HEK293 (cell line): ENCODE results near the gene NSL1.

Experiments used
- HOXD13 ChIP-seq: sonication (generic); formaldehyde crosslinking; IDR thresholded peaks from 2 replicates; pipeline ENCODE4 v1.8.0; 2022; ENCODE audit warnings: missing genetic modification reagents, borderline replicate concordance
- MEIS1 ChIP-seq: sonication (generic); formaldehyde crosslinking; IDR thresholded peaks from 2 replicates; pipeline ENCODE4 v1.8.1; 2022; ENCODE audit warnings: missing genetic modification reagents, mild to moderate bottlenecking, borderline replicate concordance
- PRDM1 ChIP-seq: fragments of 450-650 bp; formaldehyde crosslinking; IDR thresholded peaks from 2 replicates; pipeline ENCODE4; 2016; ENCODE audit warnings: missing biosample characterization, missing genetic modification characterization
- RBAK ChIP-seq: fragments of 450-650 bp; formaldehyde crosslinking; IDR thresholded peaks from 2 replicates; pipeline ENCODE4 v1.5.1; 2016; ENCODE audit warnings: missing biosample characterization, missing genetic modification characterization
- SALL2 ChIP-seq: fragments of 450-650 bp; formaldehyde crosslinking; IDR thresholded peaks from 2 replicates; pipeline ENCODE4 v1.5.0; 2017; ENCODE audit warnings: missing biosample characterization, mild to moderate bottlenecking, missing genetic modification characterization, borderline replicate concordance
- SETDB1 ChIP-seq: IDR thresholded peaks from one replicate; pipeline ENCODE4 v1.6.1; 2017; ENCODE audit warnings: mild to moderate bottlenecking, low read length, moderate library complexity, mixed read lengths; ENCODE audit not compliant: insufficient read length
- ZBTB1 ChIP-seq: fragments of 450-650 bp; formaldehyde crosslinking; IDR thresholded peaks from 2 replicates; pipeline ENCODE4 v1.5.1; 2016; ENCODE audit warnings: missing biosample characterization, missing genetic modification characterization
- ZBTB8A ChIP-seq: fragments of 450-650 bp; formaldehyde crosslinking; IDR thresholded peaks from 2 replicates; pipeline ENCODE4 v1.5.1; 2016; ENCODE audit warnings: missing biosample characterization, missing genetic modification characterization
- ZFP41 ChIP-seq: fragments of 450-650 bp; formaldehyde crosslinking; IDR thresholded peaks from 2 replicates; pipeline ENCODE4 v1.5.1; 2016; ENCODE audit warnings: missing biosample characterization, missing genetic modification characterization, borderline replicate concordance
- ZFP69B ChIP-seq: fragments of 450-650 bp; formaldehyde crosslinking; IDR thresholded peaks from 2 replicates; pipeline ENCODE4 v1.5.1; 2016; ENCODE audit warnings: missing biosample characterization, missing genetic modification characterization
- ZNF133 ChIP-seq: fragments of 450-650 bp; formaldehyde crosslinking; IDR thresholded peaks from 2 replicates; pipeline ENCODE4 v1.5.1; 2016; ENCODE audit warnings: missing biosample characterization, missing genetic modification characterization
- ZNF221 ChIP-seq: fragments of 450-650 bp; formaldehyde crosslinking; IDR thresholded peaks from 2 replicates; pipeline ENCODE4 v1.5.1; 2017; ENCODE audit warnings: missing biosample characterization, missing genetic modification characterization, borderline replicate concordance
- ZNF223 ChIP-seq: fragments of 450-650 bp; formaldehyde crosslinking; IDR thresholded peaks from 2 replicates; pipeline ENCODE4 v1.5.1; 2016; ENCODE audit warnings: missing biosample characterization, missing genetic modification characterization
- ZNF354C ChIP-seq: fragments of 450-650 bp; formaldehyde crosslinking; IDR thresholded peaks from 2 replicates; pipeline ENCODE4 v1.5.1; 2016; ENCODE audit warnings: missing biosample characterization, missing genetic modification characterization, low read depth, borderline replicate concordance
- ZNF37A ChIP-seq: fragments of 450-650 bp; IDR thresholded peaks from 2 replicates; pipeline ENCODE4 v1.5.1; 2018; ENCODE audit warnings: missing biosample characterization, missing genetic modification characterization
- ZNF529 ChIP-seq: fragments of 450-650 bp; formaldehyde crosslinking; IDR thresholded peaks from 2 replicates; pipeline ENCODE4 v1.5.1; 2017; ENCODE audit warnings: missing genetic modification characterization, missing biosample characterization; ENCODE audit not compliant: insufficient replicate concordance
- ZNF549 ChIP-seq: fragments of 450-650 bp; IDR thresholded peaks from 2 replicates; pipeline ENCODE4 v1.5.1; 2018; ENCODE audit warnings: missing biosample characterization, missing genetic modification characterization, mild to moderate bottlenecking, inconsistent platforms, moderate library complexity
- ZNF571 ChIP-seq: fragments of 450-650 bp; formaldehyde crosslinking; IDR thresholded peaks from 2 replicates; pipeline ENCODE4 v1.5.0; 2017; ENCODE audit warnings: missing biosample characterization, missing genetic modification characterization
- ZNF580 ChIP-seq: fragments of 450-650 bp; formaldehyde crosslinking; IDR thresholded peaks from 2 replicates; pipeline ENCODE4 v1.5.1; 2016; ENCODE audit warnings: missing biosample characterization, missing genetic modification characterization
- ZNF624 ChIP-seq: fragments of 450-650 bp; formaldehyde crosslinking; IDR thresholded peaks from 2 replicates; pipeline ENCODE4 v1.5.1; 2017; ENCODE audit warnings: missing biosample characterization, missing genetic modification characterization
- ZNF626 ChIP-seq: fragments of 450-650 bp; sonication (Bioruptor Pico); formaldehyde crosslinking; IDR thresholded peaks from 2 replicates; pipeline ENCODE4 v1.5.1; 2018; ENCODE audit warnings: missing biosample characterization, missing genetic modification characterization, inconsistent platforms
- ZNF670 ChIP-seq: fragments of 450-650 bp; formaldehyde crosslinking; IDR thresholded peaks from 2 replicates; pipeline ENCODE4 v1.5.1; 2016; ENCODE audit warnings: missing biosample characterization, missing genetic modification characterization, low read depth
- ZNF785 ChIP-seq: fragments of 450-650 bp; formaldehyde crosslinking; IDR thresholded peaks from 2 replicates; pipeline ENCODE4 v1.5.1; 2016; ENCODE audit warnings: missing biosample characterization, missing genetic modification characterization
- ZSCAN23 ChIP-seq: fragments of 450-650 bp; formaldehyde crosslinking; IDR thresholded peaks from 2 replicates; pipeline ENCODE4 v1.5.1; 2016; ENCODE audit warnings: missing biosample characterization, missing genetic modification characterization
- TF ChIP-seq, protein P1 (sequence below): fragments of 450-650 bp; formaldehyde crosslinking; IDR thresholded peaks from 2 replicates; pipeline ENCODE4 v1.5.1; 2016; ENCODE audit warnings: missing biosample characterization, missing genetic modification characterization
- TF ChIP-seq, protein P2 (sequence below): fragments of 450-650 bp; formaldehyde crosslinking; IDR thresholded peaks from 2 replicates; pipeline ENCODE4 v1.5.1; 2017; ENCODE audit warnings: missing biosample characterization, mild to moderate bottlenecking, missing genetic modification characterization, moderate library complexity
- TF ChIP-seq, protein P3 (sequence below): fragments of 450-650 bp; formaldehyde crosslinking; conservative IDR thresholded peaks from 2 replicates; pipeline ENCODE4 v1.5.1; 2016; ENCODE audit warnings: low read depth, missing biosample characterization, missing genetic modification characterization
- TF ChIP-seq, protein P4 (sequence below): fragments of 450-650 bp; formaldehyde crosslinking; IDR thresholded peaks from 2 replicates; pipeline ENCODE4 v1.5.1; 2016; ENCODE audit warnings: missing biosample characterization, missing genetic modification characterization

The NSL1 gene

DNA sequence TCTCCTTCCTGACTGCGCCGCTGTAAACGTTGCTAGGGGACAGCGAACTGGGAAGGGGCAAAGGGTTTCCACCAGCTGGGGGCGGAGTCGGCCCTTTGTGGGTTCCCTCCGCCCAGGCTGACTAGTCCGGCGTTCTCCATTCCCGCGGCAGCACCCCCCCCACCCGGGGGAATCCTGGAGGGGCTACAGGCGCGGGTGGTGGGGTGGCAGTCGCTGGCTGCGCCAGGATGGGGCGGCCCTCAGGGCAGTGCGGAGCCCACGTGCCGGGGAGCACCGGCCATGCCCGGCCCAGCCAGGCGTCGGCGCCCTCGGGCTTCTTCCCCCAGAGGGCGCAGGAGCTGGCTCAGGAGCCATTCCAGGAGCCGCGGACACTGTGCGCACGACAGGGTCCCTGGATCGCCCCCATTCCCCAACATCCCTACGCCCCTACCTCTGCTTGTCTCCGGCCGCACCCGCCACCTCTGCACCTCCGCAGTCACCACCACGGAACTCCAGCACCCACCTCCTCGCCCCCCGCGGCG lies 92.4 kb downstream of the NSL1 start (continued):
- TF ChIP-seq ZNF37A (tag by site-specific recombination) (no peak), SETDB1 (no peak), ZNF785 (tag by site-specific recombination) (0 out of 2 replicates have a peak, but pooled peaks have one; percentile 21), SALL2 (tag by site-specific recombination) (no peak), ZNF626 (tag by site-specific recombination) (no peak), HOXD13 (CRISPR knock-in tag) (no peak), ZNF221 (tag by site-specific recombination) (no peak; the same call in 1 of the 2 replicates), ZFP41 (no peak), ZNF354C (tag by site-specific recombination) (no peak), ZNF133 (tag by site-specific recombination) (peak; percentile 37; the same call in 1 of the 2 replicates), ZNF549 (no peak), PRDM1 (tag by site-specific recombination) (no peak), MEIS1 (CRISPR knock-in tag) (no peak), ZNF529 (tag by site-specific recombination) (no peak), ZBTB8A (tag by site-specific recombination) (peak; percentile 99), ZNF670 (no peak), ZNF580 (tag by site-specific recombination) (0 out of 2 replicates have a peak, but pooled peaks have one; percentile 51), ZBTB1 (tag by site-specific recombination) (no peak; the same call in 1 of the 2 replicates), ZFP69B (tag by site-specific recombination) (peak; percentile 26; the same call in 1 of the 2 replicates), ZNF571 (tag by site-specific recombination) (no peak), ZSCAN23 (no peak), RBAK (tag by site-specific recombination) (no peak), ZNF624 (tag by site-specific recombination) (no peak), ZNF223 (peak; percentile 33; the same call in 1 of the 2 replicates)
- TF ChIP-seq, protein P1, sequence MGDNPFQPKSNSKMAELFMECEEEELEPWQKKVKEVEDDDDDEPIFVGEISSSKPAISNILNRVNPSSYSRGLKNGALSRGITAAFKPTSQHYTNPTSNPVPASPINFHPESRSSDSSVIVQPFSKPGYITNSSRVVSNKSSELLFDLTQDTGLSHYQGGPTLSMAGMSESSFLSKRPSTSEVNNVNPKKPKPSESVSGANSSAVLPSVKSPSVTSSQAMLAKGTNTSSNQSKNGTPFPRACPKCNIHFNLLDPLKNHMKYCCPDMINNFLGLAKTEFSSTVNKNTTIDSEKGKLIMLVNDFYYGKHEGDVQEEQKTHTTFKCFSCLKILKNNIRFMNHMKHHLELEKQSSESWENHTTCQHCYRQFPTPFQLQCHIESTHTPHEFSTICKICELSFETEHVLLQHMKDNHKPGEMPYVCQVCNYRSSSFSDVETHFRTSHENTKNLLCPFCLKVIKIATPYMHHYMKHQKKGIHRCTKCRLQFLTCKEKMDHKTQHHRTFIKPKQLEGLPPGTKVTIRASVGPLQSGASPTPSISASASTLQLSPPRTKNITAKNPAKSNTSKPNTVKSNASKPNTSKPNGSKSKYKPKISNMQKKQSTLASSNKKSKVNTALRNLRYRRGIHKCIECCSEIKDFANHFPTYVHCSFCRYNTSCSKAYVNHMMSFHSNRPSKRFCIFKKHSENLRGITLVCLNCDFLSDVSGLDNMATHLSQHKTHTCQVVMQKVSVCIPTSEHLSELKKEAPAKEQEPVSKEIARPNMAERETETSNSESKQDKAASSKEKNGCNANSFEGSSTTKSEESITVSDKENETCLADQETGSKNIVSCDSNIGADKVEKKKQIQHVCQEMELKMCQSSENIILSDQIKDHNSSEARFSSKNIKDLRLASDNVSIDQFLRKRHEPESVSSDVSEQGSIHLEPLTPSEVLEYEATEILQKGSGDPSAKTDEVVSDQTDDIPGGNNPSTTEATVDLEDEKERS (tag by site-specific recombination): no peak
- TF ChIP-seq, protein P2, sequence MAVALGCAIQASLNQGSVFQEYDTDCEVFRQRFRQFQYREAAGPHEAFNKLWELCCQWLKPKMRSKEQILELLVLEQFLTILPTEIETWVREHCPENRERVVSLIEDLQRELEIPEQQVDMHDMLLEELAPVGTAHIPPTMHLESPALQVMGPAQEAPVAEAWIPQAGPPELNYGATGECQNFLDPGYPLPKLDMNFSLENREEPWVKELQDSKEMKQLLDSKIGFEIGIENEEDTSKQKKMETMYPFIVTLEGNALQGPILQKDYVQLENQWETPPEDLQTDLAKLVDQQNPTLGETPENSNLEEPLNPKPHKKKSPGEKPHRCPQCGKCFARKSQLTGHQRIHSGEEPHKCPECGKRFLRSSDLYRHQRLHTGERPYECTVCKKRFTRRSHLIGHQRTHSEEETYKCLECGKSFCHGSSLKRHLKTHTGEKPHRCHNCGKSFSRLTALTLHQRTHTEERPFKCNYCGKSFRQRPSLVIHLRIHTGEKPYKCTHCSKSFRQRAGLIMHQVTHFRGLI (tag by site-specific recombination): peak; percentile 53; the same call in 1 of the 2 replicates
- TF ChIP-seq, protein P3, sequence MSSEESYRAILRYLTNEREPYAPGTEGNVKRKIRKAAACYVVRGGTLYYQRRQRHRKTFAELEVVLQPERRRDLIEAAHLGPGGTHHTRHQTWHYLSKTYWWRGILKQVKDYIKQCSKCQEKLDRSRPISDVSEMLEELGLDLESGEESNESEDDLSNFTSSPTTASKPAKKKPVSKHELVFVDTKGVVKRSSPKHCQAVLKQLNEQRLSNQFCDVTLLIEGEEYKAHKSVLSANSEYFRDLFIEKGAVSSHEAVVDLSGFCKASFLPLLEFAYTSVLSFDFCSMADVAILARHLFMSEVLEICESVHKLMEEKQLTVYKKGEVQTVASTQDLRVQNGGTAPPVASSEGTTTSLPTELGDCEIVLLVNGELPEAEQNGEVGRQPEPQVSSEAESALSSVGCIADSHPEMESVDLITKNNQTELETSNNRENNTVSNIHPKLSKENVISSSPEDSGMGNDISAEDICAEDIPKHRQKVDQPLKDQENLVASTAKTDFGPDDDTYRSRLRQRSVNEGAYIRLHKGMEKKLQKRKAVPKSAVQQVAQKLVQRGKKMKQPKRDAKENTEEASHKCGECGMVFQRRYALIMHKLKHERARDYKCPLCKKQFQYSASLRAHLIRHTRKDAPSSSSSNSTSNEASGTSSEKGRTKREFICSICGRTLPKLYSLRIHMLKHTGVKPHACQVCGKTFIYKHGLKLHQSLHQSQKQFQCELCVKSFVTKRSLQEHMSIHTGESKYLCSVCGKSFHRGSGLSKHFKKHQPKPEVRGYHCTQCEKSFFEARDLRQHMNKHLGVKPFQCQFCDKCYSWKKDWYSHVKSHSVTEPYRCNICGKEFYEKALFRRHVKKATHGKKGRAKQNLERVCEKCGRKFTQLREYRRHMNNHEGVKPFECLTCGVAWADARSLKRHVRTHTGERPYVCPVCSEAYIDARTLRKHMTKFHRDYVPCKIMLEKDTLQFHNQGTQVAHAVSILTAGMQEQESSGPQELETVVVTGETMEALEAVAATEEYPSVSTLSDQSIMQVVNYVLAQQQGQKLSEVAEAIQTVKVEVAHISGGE (tag by site-specific recombination): no peak
- TF ChIP-seq, protein P4, sequence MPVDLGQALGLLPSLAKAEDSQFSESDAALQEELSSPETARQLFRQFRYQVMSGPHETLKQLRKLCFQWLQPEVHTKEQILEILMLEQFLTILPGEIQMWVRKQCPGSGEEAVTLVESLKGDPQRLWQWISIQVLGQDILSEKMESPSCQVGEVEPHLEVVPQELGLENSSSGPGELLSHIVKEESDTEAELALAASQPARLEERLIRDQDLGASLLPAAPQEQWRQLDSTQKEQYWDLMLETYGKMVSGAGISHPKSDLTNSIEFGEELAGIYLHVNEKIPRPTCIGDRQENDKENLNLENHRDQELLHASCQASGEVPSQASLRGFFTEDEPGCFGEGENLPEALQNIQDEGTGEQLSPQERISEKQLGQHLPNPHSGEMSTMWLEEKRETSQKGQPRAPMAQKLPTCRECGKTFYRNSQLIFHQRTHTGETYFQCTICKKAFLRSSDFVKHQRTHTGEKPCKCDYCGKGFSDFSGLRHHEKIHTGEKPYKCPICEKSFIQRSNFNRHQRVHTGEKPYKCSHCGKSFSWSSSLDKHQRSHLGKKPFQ: no peak
